ENCODE data around the gene ZFAND4. TPM values are rescaled to one million over a fixed set of nuclear protein-coding genes. Genes with fewer than 3 reads are reported as not detected.

The ZFAND4 gene
- total RNA-seq, 3 donors from 2014 or later, result 15.2 to 42.1 (median 29.8) TPM

DNA sequence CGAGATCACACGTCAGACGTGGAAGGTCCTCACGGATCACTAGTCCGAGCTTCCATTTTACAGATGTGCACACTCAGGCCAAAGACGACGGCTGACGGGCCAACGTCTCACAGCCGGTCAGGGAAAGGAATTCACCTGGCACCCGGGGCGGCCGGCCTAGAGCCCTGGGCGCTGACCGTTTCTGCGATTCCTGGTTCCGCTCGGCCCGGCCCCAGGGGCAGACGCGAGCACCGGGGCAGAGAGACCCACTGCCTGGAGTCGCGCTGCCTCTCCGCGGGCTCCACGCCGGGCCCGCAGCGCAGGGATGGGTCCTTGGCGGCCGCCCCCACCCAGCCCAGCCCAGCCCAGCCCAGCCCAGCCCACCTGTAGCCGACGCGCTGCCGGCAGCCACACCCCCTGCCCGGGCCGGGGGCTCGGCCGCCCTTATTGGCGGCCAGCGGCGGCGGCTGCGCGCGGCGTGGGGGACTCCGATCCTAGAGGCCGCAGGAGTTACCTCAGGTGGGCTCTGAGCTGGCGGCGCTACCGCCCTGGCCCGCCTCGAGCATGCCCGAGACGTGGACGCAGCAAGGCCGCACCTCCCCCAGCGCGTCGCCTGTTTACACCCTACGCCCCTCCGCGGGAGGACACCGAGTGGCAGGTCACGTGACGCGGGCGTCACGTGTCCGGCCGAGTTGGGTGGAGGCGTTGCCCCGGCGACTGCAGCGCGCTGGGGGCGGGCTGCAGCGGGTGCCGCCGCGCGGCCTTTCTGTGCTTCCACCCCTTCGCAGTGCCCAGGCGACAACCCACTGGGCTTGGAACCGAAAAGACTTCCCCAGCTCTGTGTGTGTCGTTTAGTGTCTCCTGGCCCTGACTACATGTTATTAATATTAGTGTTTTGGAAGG, 78.1 kb downstream of the ZFAND4 start:
- Histone ChIP-seq H3K4me3 (peak overlapping the region; percentile 79 to 89 (median 87)), H3K4me1 (no peaks in the 10 kb centered on the region), H3K36me3 (no peaks in the 10 kb centered on the region), H3K27me3 (no peaks in the 10 kb centered on the region), H3K9me3 (no peaks in the 10 kb centered on the region), H3K27ac (peak overlapping the region; percentile 90 to 91)
- intact Hi-C loops (cut with DNase I; ENCODE audit: low total_unique reads), result no loop called here
- peak; percentile 87 to 92 for DNase-seq (ENCODE audit: low spot score in 2 of 2)
- peak; percentile 89 to 93 (median 91) for TF ChIP-seq POLR2AphosphoS5 (IDR thresholded peaks at IDR 0.05)
- TF ChIP-seq, protein P1, sequence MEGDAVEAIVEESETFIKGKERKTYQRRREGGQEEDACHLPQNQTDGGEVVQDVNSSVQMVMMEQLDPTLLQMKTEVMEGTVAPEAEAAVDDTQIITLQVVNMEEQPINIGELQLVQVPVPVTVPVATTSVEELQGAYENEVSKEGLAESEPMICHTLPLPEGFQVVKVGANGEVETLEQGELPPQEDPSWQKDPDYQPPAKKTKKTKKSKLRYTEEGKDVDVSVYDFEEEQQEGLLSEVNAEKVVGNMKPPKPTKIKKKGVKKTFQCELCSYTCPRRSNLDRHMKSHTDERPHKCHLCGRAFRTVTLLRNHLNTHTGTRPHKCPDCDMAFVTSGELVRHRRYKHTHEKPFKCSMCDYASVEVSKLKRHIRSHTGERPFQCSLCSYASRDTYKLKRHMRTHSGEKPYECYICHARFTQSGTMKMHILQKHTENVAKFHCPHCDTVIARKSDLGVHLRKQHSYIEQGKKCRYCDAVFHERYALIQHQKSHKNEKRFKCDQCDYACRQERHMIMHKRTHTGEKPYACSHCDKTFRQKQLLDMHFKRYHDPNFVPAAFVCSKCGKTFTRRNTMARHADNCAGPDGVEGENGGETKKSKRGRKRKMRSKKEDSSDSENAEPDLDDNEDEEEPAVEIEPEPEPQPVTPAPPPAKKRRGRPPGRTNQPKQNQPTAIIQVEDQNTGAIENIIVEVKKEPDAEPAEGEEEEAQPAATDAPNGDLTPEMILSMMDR (IDR thresholded peaks at IDR 0.05), result peak in 1 of 3 donors; percentile 20
- no peak for TF ChIP-seq POLR2A (IDR thresholded peaks at IDR 0.05)

DNA sequence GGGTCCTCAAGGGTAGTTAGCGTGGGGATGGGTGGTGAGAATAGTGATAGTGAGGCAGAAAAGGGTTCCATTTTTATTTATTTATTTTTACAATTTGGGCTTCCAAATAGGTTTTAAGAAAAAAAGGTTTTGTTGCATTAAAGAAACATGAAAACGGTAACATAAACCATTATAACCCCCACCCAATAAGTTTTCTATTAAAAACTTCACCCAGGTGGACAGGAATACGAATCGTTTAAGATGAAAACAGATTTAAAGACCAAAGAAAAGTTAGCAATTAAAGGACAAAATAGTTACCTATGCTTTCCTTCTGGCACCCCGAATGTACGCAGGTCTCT, 78.7 kb downstream of the ZFAND4 start:
- Histone ChIP-seq H3K4me1 (no peaks in the 10 kb centered on the region), H3K27ac (peak overlapping the region; percentile 90 to 91), H3K4me3 (peak overlapping the region; percentile 79 to 89 (median 87)), H3K36me3 (no peaks in the 10 kb centered on the region), H3K27me3 (no peaks in the 10 kb centered on the region), H3K9me3 (no peaks in the 10 kb centered on the region)
- DNase-seq (ENCODE audit: low spot score in 2 of 2), result no peak
- TF ChIP-seq, protein P1 (IDR thresholded peaks at IDR 0.05), result no peak
- TF ChIP-seq POLR2AphosphoS5 (IDR thresholded peaks at IDR 0.05) (no peak), POLR2A (IDR thresholded peaks at IDR 0.05) (no peak)
- intact Hi-C loops (cut with DNase I; ENCODE audit: low total_unique reads), result no loop called here

DNA sequence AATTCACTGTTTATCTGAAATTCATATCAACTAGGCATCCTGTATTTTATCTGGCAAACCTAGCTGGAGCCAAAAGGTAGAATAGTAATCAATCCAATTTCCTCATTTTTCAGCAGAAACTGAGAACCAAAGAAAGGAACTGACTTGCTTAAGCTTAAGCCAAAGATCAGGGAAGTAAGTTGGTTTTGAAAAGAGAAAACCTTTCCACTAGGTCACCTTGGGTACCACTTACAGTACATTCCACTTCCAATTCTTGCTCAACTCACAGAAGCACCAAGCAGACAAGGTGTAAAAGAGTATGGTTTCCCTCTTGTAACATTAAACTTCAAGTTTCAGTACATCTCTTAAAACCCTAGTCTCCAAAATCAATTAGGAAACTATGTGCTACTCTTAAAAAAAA, 79.6 kb downstream of the ZFAND4 start:
- Histone ChIP-seq H3K9me3 (no peaks in the 10 kb centered on the region), H3K27ac (no peak overlapping the region), H3K4me1 (no peaks in the 10 kb centered on the region), H3K4me3 (peak overlapping the region in 2 of 3 donors; percentile 87 to 89), H3K27me3 (no peaks in the 10 kb centered on the region), H3K36me3 (no peaks in the 10 kb centered on the region)
- intact Hi-C loops (cut with DNase I; ENCODE audit: low total_unique reads), result no loop called here
- TF ChIP-seq POLR2A (IDR thresholded peaks at IDR 0.05) (no peak), POLR2AphosphoS5 (IDR thresholded peaks at IDR 0.05) (no peak)
- TF ChIP-seq, protein P1 (IDR thresholded peaks at IDR 0.05), result no peak
- DNase-seq (ENCODE audit: low spot score in 2 of 2), result no peak

DNA sequence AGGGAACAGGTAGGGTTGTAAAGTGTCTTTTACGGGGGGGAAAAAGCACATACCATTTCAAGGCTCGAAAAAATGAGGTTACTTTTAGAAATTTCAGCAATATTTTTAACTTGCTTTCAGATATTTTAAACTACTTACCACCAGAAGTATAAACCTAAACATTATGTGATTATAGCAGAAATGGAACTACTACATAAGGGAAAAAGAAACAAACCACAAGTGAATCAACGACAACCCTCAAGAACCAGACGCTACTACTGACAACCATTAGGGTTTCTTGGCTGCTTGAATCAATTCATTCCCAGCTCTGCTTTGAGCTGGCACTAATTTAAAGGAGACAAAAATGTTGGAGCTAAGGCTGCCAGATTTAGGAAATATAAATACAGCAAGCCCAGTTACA, 80.1 kb downstream of the ZFAND4 start:
- H3K27ac ChIP-seq, result no peak overlapping the region
- H3K36me3 ChIP-seq, result no peaks in the 10 kb centered on the region
- no peaks in the 10 kb centered on the region for H3K9me3 ChIP-seq
- H3K4me1 ChIP-seq, result no peaks in the 10 kb centered on the region
- no peak overlapping the region for H3K4me3 ChIP-seq
- intact Hi-C loops (cut with DNase I; ENCODE audit: low total_unique reads), result no loop called here
- TF ChIP-seq, protein P1 (IDR thresholded peaks at IDR 0.05), result no peak
- no peak for TF ChIP-seq POLR2A (IDR thresholded peaks at IDR 0.05)
- TF ChIP-seq POLR2AphosphoS5 (IDR thresholded peaks at IDR 0.05), result no peak
- no peak for DNase-seq (ENCODE audit: low spot score in 2 of 2)
- H3K27me3 ChIP-seq, result no peaks in the 10 kb centered on the region

GRCh38 chr10:45591280-45591679, 81.3 kb downstream of the ZFAND4 start:
- Histone ChIP-seq H3K9me3 (no peaks in the 10 kb centered on the region), H3K27ac (no peak overlapping the region), H3K27me3 (no peaks in the 10 kb centered on the region), H3K4me3 (no peak overlapping the region), H3K36me3 (no peaks in the 10 kb centered on the region), H3K4me1 (no peaks in the 10 kb centered on the region)
- TF ChIP-seq, protein P1 (IDR thresholded peaks at IDR 0.05), result no peak
- TF ChIP-seq POLR2A (IDR thresholded peaks at IDR 0.05) (no peak), POLR2AphosphoS5 (IDR thresholded peaks at IDR 0.05) (no peak)
- no peak for DNase-seq (ENCODE audit: low spot score in 2 of 2)
- intact Hi-C loops (cut with DNase I; ENCODE audit: low total_unique reads), result no loop called here
